Hepatocyte (in vitro differentiated cells): Measurements from ENCODE around the gene CCNT1.

Experiments used
- CTCF ChIP-seq: fragments of 200-600 bp; sonication (generic); IDR thresholded peaks from 2 replicates; pipeline ENCODE4 v1.5.1; 2016; ENCODE audit warnings: antibody characterized with exemption, mild to moderate bottlenecking; ENCODE audit not compliant: poor library complexity
- EZH2 ChIP-seq: fragments of 200-600 bp; sonication (generic); IDR thresholded peaks from 2 replicates; pipeline ENCODE4 v1.6.1; 2016; ENCODE audit warnings: antibody characterized with exemption, mild to moderate bottlenecking, borderline replicate concordance

DNA sequence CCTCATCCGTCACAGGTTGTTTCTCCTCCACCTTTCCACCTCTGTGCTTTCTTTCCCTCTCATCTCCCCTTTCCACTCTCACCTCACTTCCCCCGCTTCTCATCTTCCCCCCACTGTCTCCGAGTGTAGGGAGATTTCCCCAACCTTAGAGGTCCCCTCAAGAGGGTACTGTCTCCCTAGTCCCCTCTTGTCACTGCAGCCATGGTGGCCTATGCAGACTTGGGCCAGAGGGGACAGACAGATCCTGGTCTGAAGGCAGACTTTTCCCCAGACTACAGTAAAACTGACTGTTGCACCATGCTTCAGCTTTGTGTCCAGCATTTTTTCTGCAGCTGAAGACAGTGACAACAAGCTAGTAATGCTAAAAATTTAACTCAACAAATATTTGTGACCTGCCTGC, 75.7 kb downstream of the CCNT1 start:
- TF ChIP-seq CTCF: no peak
- TF ChIP-seq EZH2: no peak
